HUES6 (cell line): ENCODE measurements around the gene C8G.

Source experiments
- H3K27ac ChIP-seq: 2 replicates; pipeline ENCODE4 v1.7.0; 2013; ENCODE audit warnings: low read depth, mild to moderate bottlenecking, low read length, inconsistent platforms
- H3K27me3 ChIP-seq: 2 replicates; pipeline ENCODE4 v1.6.1; 2013; ENCODE audit warnings: low read length; ENCODE audit not compliant: control insufficient read depth, insufficient read depth
- H3K36me3 ChIP-seq: 2 replicates; pipeline ENCODE4 v1.6.1; 2013; ENCODE audit warnings: low read length; ENCODE audit not compliant: control insufficient read depth, insufficient read depth
- H3K4me1 ChIP-seq: 2 replicates; pipeline ENCODE4 v1.6.1; 2013; ENCODE audit warnings: low read length; ENCODE audit not compliant: control insufficient read depth, insufficient read depth
- H3K4me3 ChIP-seq: 2 replicates; pipeline ENCODE4 v1.5.1; 2013; ENCODE audit warnings: low read depth, low read length
- H3K9ac ChIP-seq: one replicate; pipeline ENCODE4 v1.6.1; 2013; ENCODE audit warnings: mild to moderate bottlenecking, low read length
- H3K9me3 ChIP-seq: 2 replicates; pipeline ENCODE4 v1.6.1; 2013; ENCODE audit warnings: low read depth, low read length; ENCODE audit not compliant: control insufficient read depth, insufficient read depth

The C8G gene

GRCh38 chr9:136958473-136958872, 13.4 kb downstream of the C8G start:
- H3K27ac ChIP-seq: no peak overlapping the region
- no peaks in the 10 kb centered on the region for H3K36me3 ChIP-seq
- no peaks in the 10 kb centered on the region for H3K9me3 ChIP-seq
- H3K9ac ChIP-seq: no peak overlapping the region
- H3K27me3 ChIP-seq: no peaks in the 10 kb centered on the region
- H3K4me3 ChIP-seq: no peak overlapping the region
- no peaks in the 10 kb centered on the region for H3K4me1 ChIP-seq

GRCh38 chr9:136958898-136959850, 14.1 kb downstream of the C8G start:
- Histone ChIP-seq H3K4me1 (no peaks in the 10 kb centered on the region), H3K27ac (no peak overlapping the region), H3K9ac (no peak overlapping the region), H3K9me3 (no peaks in the 10 kb centered on the region), H3K4me3 (no peak overlapping the region), H3K36me3 (no peaks in the 10 kb centered on the region), H3K27me3 (no peaks in the 10 kb centered on the region)

GRCh38 chr9:136960212-136960937, 15.3 kb downstream of the C8G start:
- Histone ChIP-seq H3K27ac (no peak overlapping the region), H3K27me3 (no peaks in the 10 kb centered on the region), H3K9ac (no peak overlapping the region), H3K9me3 (no peaks in the 10 kb centered on the region), H3K4me3 (no peak overlapping the region), H3K36me3 (no peaks in the 10 kb centered on the region), H3K4me1 (no peaks in the 10 kb centered on the region)

GRCh38 chr9:136960938-136961275, 15.9 kb downstream of the C8G start:
- H3K27ac ChIP-seq: no peak overlapping the region

GRCh38 chr9:136961279-136962065, 16.4 kb downstream of the C8G start:
- no peak overlapping the region for H3K27ac ChIP-seq
- H3K4me3 ChIP-seq: no peak overlapping the region
- H3K9me3 ChIP-seq: no peaks in the 10 kb centered on the region
- H3K4me1 ChIP-seq: peaks cover 8% of the 10 kb centered on the region
- H3K27me3 ChIP-seq: no peaks in the 10 kb centered on the region
- no peaks in the 10 kb centered on the region for H3K36me3 ChIP-seq
- H3K9ac ChIP-seq: no peak overlapping the region

More at GRCh38 chr9:136960938-136961275, 15.9 kb downstream of the C8G start:
- Histone ChIP-seq H3K9me3 (no peaks in the 10 kb centered on the region), H3K27me3 (no peaks in the 10 kb centered on the region), H3K36me3 (no peaks in the 10 kb centered on the region), H3K4me3 (no peak overlapping the region), H3K4me1 (peaks cover 3% of the 10 kb centered on the region), H3K9ac (no peak overlapping the region)

- H3K27me3 ChIP-seq: no peaks in the 10 kb centered on the region
- peaks cover 8% of the 10 kb centered on the region for H3K4me1 ChIP-seq
- H3K9me3 ChIP-seq: no peaks in the 10 kb centered on the region
- no peak overlapping the region for H3K4me3 ChIP-seq
- no peaks in the 10 kb centered on the region for H3K36me3 ChIP-seq
- no peak overlapping the region for H3K9ac ChIP-seq
- no peak overlapping the region for H3K27ac ChIP-seq
Measured at GRCh38 chr9:136962163-136962562, 17.1 kb downstream of the C8G start.

- Histone ChIP-seq H3K36me3 (no peaks in the 10 kb centered on the region), H3K27ac (no peak overlapping the region), H3K9me3 (no peaks in the 10 kb centered on the region), H3K4me3 (no peak overlapping the region), H3K27me3 (no peaks in the 10 kb centered on the region), H3K9ac (no peak overlapping the region), H3K4me1 (peaks cover 8% of the 10 kb centered on the region)
Measured at GRCh38 chr9:136962701-136963248, 17.7 kb downstream of the C8G start.

- H3K9me3 ChIP-seq: no peaks in the 10 kb centered on the region
- H3K4me3 ChIP-seq: no peak overlapping the region
- no peaks in the 10 kb centered on the region for H3K27me3 ChIP-seq
- no peak overlapping the region for H3K27ac ChIP-seq
- H3K36me3 ChIP-seq: no peaks in the 10 kb centered on the region
- no peak overlapping the region for H3K9ac ChIP-seq
- H3K4me1 ChIP-seq: peaks cover 8% of the 10 kb centered on the region
Measured at GRCh38 chr9:136963341-136963740, 18.3 kb downstream of the C8G start.

GRCh38 chr9:136963751-136964150, 18.7 kb downstream of the C8G start:
- no peak overlapping the region for H3K9ac ChIP-seq

GRCh38 chr9:136964171-136964689, 19.2 kb downstream of the C8G start:
- no peak overlapping the region for H3K4me3 ChIP-seq
- peaks cover 8% of the 10 kb centered on the region for H3K4me1 ChIP-seq
- H3K36me3 ChIP-seq: no peaks in the 10 kb centered on the region
- no peak overlapping the region for H3K27ac ChIP-seq
- H3K9me3 ChIP-seq: no peaks in the 10 kb centered on the region
- H3K27me3 ChIP-seq: no peaks in the 10 kb centered on the region
- H3K9ac ChIP-seq: no peak overlapping the region

More at GRCh38 chr9:136963751-136964150, 18.7 kb downstream of the C8G start:
- Histone ChIP-seq H3K36me3 (no peaks in the 10 kb centered on the region), H3K4me3 (no peak overlapping the region), H3K27me3 (no peaks in the 10 kb centered on the region), H3K27ac (no peak overlapping the region), H3K9me3 (no peaks in the 10 kb centered on the region), H3K4me1 (peaks cover 8% of the 10 kb centered on the region)
